ENCODE results near the gene PRRX2.

DNA sequence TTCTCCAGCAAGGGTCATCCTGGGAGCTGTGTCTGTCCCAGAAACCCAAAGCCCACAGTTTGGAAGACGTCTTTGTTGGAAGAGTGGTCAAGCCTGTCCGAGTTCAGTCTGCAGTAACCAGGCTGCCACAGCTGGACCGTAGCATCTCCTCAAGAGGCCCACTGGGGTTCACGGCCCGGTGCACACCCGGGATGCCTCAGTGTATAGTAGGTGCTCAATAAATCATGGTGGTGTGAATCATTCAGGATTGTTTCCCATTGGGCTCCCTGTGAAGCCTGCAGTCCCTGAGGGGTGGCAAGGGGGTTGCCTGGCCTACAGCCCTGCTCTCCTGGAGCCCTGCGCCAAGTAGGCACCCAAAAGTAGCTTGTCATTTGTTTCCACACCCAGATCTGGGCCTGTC is 10.3 kb upstream of the PRRX2 start:
- TF ChIP-seq, protein P1, sequence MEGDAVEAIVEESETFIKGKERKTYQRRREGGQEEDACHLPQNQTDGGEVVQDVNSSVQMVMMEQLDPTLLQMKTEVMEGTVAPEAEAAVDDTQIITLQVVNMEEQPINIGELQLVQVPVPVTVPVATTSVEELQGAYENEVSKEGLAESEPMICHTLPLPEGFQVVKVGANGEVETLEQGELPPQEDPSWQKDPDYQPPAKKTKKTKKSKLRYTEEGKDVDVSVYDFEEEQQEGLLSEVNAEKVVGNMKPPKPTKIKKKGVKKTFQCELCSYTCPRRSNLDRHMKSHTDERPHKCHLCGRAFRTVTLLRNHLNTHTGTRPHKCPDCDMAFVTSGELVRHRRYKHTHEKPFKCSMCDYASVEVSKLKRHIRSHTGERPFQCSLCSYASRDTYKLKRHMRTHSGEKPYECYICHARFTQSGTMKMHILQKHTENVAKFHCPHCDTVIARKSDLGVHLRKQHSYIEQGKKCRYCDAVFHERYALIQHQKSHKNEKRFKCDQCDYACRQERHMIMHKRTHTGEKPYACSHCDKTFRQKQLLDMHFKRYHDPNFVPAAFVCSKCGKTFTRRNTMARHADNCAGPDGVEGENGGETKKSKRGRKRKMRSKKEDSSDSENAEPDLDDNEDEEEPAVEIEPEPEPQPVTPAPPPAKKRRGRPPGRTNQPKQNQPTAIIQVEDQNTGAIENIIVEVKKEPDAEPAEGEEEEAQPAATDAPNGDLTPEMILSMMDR (conservative IDR thresholded peaks at IDR 0.05) = no peak
- no peak for TF ChIP-seq ZFX (IDR thresholded peaks at IDR 0.05)
